KBM-7 (cell line): ENCODE measurements around the gene INS.
A peak's percentile ranks its signal among the peaks of the same experiment; 100 is the strongest.

Experiments
- DNase-seq: peaks from one replicate; pipeline ENCODE4 v3.0.0-alpha.2; 2015
- in situ Hi-C: fragments of 300-500 bp; cut with MboI; formaldehyde crosslinking; loops from 2 replicates; pipeline ENCODE4 v1.14.3; 2020; ENCODE audit warnings: low sequenced_read_pairs, low pct_unique_long_range_greater_than_20kb, mixed read lengths

Gene INS

GRCh38 chr11:2154195-2154585 is 6.8 kb downstream of the INS start:
- in situ Hi-C loops = no loop called here
- DNase-seq = no peak

GRCh38 chr11:2153581-2154194 is 7.3 kb downstream of the INS start:
- no peak for DNase-seq
- in situ Hi-C loops = no loop called here

- in situ Hi-C loops = no loop called here
- peak; percentile 78 for DNase-seq
Measured at GRCh38 chr11:2151500-2152257, 9.3 kb downstream of the INS start.

GRCh38 chr11:2149864-2150847 is 10.9 kb downstream of the INS start:
- peak; percentile 28 for DNase-seq
- in situ Hi-C loops = no loop called here

GRCh38 chr11:2149460-2149859 is 11.5 kb downstream of the INS start:
- in situ Hi-C loops = no loop called here
- no peak for DNase-seq

GRCh38 chr11:2148595-2148994 is 12.4 kb downstream of the INS start:
- no peak for DNase-seq
- in situ Hi-C loops = no loop called here

DNA sequence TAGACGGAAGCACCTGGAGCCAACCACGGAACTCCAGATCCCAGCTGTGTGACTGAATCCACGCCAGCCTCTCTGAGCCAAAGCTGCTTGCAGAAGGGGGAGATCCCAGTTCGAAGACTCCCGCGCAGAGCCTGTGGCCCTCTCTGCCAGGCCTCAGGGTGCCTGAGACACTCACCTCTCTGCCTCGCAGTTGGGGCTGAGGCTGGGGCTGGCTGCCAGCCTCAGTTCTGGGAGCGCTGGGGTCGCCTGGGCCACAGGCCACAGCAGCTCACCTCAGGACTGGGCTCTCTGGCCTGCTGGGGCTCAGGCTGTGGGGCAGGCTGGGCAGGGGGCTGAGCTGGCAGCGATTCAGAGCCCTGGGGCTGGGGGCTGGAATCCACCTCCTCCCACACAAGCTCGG is 13.6 kb downstream of the INS start:
- in situ Hi-C loops = no loop called here
- DNase-seq = no peak

GRCh38 chr11:2146051-2146450 is 15.0 kb downstream of the INS start:
- DNase-seq = no peak
- in situ Hi-C loops = no loop called here

- in situ Hi-C loops = no loop called here
- DNase-seq = no peak
Measured at GRCh38 chr11:2144544-2145248, 16.3 kb downstream of the INS start.

DNA sequence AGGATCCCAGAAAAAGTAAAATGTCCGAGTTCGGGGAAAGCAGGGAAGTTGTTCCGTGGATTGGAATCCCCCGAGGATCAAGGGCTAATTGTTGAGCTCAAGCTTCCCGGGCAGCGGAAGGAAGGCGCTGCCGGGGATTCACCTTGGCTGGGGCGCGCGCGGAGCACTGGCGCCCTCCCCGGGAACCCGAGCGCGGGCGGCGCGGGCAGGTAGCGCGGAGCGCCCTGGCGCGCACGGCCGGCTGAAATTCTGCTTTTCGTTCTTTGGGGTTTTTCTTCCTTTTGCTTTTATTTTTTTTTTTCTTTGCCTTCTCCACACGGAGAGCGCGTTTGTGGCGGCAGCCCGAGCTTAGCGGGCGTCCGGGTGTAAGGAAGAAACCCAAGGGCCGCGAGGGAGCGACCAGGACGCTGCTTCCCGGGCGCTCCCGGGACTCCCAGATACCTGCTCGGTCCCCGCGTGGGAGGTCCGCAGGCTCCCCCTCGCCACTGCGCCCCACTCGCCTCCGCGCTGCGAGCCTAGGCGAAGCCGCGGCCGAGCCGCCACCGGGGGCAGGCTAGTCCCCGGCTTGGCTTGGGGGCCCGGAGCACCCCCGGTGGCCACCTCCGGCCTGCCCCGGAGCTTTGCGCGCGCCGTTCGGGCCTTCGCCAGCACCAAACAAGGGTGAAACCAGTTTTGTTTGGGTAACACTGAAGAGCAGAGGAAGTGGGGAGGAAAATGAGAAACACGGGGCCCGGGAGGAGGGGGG is 17.0 kb downstream of the INS start:
- no peak for DNase-seq
- in situ Hi-C loops = no loop called here

GRCh38 chr11:2143477-2143798 is 17.6 kb downstream of the INS start:
- in situ Hi-C loops = no loop called here

GRCh38 chr11:2142762-2143202 is 18.2 kb downstream of the INS start:
- no peak for DNase-seq
- in situ Hi-C loops = no loop called here

More at GRCh38 chr11:2143477-2143798, 17.6 kb downstream of the INS start:
- no peak for DNase-seq

- in situ Hi-C loops = no loop called here
- no peak for DNase-seq
Measured at GRCh38 chr11:2142300-2142759, 18.7 kb downstream of the INS start.

DNA sequence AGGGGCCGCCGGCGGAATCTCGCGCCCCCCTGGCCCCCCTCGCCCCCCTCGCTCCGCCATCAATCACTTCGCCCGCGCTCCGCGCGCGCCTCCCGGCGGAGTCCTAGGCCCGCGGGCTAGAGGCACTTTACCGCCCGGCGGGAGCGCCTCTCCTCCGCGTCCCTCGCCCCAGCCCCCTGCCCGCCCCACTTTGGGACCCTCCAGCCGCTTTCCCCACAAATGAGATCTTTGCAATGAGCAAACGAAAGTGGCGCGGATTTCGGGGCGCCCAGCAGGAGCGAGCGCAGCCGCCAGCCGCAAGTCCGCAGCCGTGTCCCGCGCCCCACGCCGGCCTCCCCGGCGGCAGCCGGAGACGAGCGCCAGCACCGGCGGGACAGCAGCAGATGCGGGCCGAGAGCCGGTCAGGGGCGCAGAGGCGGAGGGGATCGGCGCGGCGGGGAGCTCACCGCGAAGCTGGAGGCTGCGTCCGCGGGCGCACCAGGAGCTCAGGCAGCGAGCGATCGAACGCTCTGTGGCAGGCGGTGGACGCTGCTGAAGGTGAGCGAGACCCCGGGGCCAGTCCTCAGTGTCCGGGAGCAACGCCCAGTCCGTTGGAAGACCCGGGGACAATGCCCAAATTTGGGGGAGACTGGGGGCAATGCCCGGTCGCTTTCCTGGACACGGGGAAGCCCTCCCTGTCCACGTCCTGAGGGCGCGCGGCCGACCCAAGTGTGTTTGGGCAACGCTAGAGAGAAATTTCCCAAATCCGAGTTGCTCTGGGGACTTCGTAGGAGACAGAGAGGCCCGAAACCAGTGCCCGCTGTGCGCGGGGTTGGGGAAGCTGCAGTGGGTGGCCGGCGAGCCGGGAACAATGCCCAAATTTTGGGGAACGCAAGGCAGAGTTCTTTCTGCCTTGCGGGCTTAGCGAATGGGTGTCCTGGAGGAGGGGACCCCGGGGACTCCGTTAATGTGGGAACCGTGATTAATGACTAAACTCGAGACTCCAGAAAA is 20.3 kb downstream of the INS start:
- DNase-seq = no peak
- in situ Hi-C loops = no loop called here

GRCh38 chr11:2139621-2140337 is 21.2 kb downstream of the INS start:
- in situ Hi-C loops = no loop called here

GRCh38 chr11:2139123-2139521 is 21.9 kb downstream of the INS start, which contains the start of gene IGF2:
Gene IGF2, minus strand, starts transcription at chr11:2139389. Its CDS starts 3,866 bp downstream, at chr11:2135523.
- in situ Hi-C loops = no loop called here

More at GRCh38 chr11:2139621-2140337, 21.2 kb downstream of the INS start:
- DNase-seq = no peak

More at GRCh38 chr11:2139123-2139521, 21.9 kb downstream of the INS start, which contains the start of gene IGF2:
- no peak for DNase-seq
